ENCODE measurements around the gene COL8A2.

Gene COL8A2

DNA sequence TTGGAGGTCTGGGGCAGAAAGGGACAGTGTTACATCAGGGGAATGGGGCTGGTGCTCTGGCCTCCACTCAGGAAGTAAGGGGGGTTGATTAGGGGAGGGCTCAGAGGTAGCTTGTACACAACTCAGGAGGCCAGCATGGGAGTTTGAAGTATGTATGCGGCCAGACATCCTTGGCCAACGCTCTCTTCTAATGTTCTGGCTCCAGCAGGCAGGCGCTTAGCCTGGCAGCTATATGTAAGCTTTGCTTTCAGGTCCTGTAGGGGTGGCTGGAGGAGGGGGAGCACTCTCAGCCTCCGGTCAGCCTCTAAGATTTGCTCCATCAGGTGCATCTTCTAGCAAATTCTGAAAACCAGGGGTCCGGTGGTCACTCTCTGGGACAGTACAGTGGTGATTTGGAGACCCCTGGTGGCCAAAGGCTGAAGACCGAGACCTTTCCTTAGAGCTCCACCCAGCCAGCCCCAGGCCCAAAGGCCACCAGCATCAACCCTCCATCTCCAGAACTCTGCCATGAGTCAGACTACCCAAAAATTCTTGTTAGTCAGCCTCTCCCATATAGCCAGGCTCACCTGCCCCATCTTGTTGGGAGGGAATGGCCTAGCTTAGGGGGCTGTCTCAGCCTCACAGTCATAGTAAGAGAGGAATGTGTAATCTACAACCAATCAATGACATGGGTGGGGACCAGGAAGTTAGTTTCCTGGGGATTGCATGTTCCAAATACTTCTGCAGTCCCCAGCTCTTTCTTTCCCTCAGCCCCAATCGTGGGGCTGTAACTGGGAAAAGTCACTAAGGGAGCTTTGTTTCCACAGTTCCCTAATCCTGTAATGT, 9.7 kb upstream of the COL8A2 start:
- no peak overlapping the region for H3K9ac ChIP-seq (ENCODE audit: low read length)
- no peak overlapping the region for H3K4me2 ChIP-seq (ENCODE audit: low read depth, low read length, poor library complexity, severe bottlenecking)
- H3K27me3 ChIP-seq (ENCODE audit: low read length), result no peaks in the 10 kb centered on the region
- H3K9me3 ChIP-seq (ENCODE audit: insufficient read depth, low read length), result no peaks in the 10 kb centered on the region
- H3K27ac ChIP-seq (ENCODE audit: low read depth, low read length), result no peak overlapping the region
- no peaks in the 10 kb centered on the region for H3K79me2 ChIP-seq (ENCODE audit: insufficient read depth, low read length)
- H4K20me1 ChIP-seq (ENCODE audit: low read depth, low read length), result no peaks in the 10 kb centered on the region
- no peaks in the 10 kb centered on the region for H3F3A ChIP-seq (ENCODE audit: insufficient read depth)
- no peak overlapping the region for H2AFZ ChIP-seq (ENCODE audit: low read depth, low read length, severe bottlenecking)
- H3K4me3 ChIP-seq (ENCODE audit: insufficient read depth, low read length, poor library complexity, severe bottlenecking), result no peak overlapping the region
- H3K36me3 ChIP-seq (ENCODE audit: low read length), result 0 out of 2 replicates have a peak, but pooled peaks cover 5% of the 10 kb centered on the region
- H3K9me2 ChIP-seq (replicated peaks; ENCODE audit: insufficient read depth, low read length), result no peaks in the 10 kb centered on the region
- TF ChIP-seq, protein P1, sequence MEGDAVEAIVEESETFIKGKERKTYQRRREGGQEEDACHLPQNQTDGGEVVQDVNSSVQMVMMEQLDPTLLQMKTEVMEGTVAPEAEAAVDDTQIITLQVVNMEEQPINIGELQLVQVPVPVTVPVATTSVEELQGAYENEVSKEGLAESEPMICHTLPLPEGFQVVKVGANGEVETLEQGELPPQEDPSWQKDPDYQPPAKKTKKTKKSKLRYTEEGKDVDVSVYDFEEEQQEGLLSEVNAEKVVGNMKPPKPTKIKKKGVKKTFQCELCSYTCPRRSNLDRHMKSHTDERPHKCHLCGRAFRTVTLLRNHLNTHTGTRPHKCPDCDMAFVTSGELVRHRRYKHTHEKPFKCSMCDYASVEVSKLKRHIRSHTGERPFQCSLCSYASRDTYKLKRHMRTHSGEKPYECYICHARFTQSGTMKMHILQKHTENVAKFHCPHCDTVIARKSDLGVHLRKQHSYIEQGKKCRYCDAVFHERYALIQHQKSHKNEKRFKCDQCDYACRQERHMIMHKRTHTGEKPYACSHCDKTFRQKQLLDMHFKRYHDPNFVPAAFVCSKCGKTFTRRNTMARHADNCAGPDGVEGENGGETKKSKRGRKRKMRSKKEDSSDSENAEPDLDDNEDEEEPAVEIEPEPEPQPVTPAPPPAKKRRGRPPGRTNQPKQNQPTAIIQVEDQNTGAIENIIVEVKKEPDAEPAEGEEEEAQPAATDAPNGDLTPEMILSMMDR (IDR thresholded peaks at IDR 0.05; ENCODE audit: insufficient read depth, low read length, poor library complexity, severe bottlenecking), result peak; percentile 52
- no peak for TF ChIP-seq EZH2phosphoT487 (conservative IDR thresholded peaks at IDR 0.05; ENCODE audit: low read length)

DNA sequence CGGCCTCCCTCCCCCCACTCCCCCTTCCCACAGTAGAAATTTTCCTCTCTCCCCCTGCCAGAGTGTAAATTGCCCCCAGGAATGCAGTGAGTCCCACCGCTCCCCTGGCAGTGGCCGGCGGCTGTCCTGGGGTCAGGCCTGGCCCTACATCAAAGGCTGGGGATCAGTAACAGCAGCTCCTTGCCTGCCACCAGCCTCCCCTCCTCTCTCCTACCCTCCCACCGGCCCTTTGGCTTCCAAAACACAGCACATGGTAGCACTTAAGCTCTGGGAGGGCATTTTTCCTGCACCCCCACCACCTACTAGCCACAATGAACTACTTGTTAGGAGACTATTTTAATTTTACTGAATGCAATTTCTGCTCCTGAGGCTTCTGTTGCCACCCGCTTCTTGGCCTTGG, 9.0 kb upstream of the COL8A2 start:
- Histone ChIP-seq H3K4me2 (ENCODE audit: low read depth, low read length, poor library complexity, severe bottlenecking) (no peak overlapping the region), H3K27me3 (ENCODE audit: low read length) (no peaks in the 10 kb centered on the region), H3K79me2 (ENCODE audit: insufficient read depth, low read length) (no peaks in the 10 kb centered on the region), H3F3A (ENCODE audit: insufficient read depth) (no peaks in the 10 kb centered on the region), H3K4me3 (ENCODE audit: insufficient read depth, low read length, poor library complexity, severe bottlenecking) (no peak overlapping the region), H3K9me2 (replicated peaks; ENCODE audit: insufficient read depth, low read length) (no peaks in the 10 kb centered on the region), H3K27ac (ENCODE audit: low read depth, low read length) (no peak overlapping the region), H4K20me1 (ENCODE audit: low read depth, low read length) (no peaks in the 10 kb centered on the region), H3K9ac (ENCODE audit: low read length) (no peak overlapping the region), H3K9me3 (ENCODE audit: insufficient read depth, low read length) (no peaks in the 10 kb centered on the region), H3K36me3 (ENCODE audit: low read length) (0 out of 2 replicates have a peak, but pooled peaks cover 5% of the 10 kb centered on the region), H2AFZ (ENCODE audit: low read depth, low read length, severe bottlenecking) (no peak overlapping the region)
- TF ChIP-seq EZH2phosphoT487 (conservative IDR thresholded peaks at IDR 0.05; ENCODE audit: low read length), result no peak
- TF ChIP-seq, protein P1 (IDR thresholded peaks at IDR 0.05; ENCODE audit: insufficient read depth, low read length, poor library complexity, severe bottlenecking), result no peak

- H2AFZ ChIP-seq (ENCODE audit: low read depth, low read length, severe bottlenecking), result no peak overlapping the region
- H3K27me3 ChIP-seq (ENCODE audit: low read length), result no peaks in the 10 kb centered on the region
- no peak overlapping the region for H3K9ac ChIP-seq (ENCODE audit: low read length)
- H3K4me2 ChIP-seq (ENCODE audit: low read depth, low read length, poor library complexity, severe bottlenecking), result no peak overlapping the region
- no peak overlapping the region for H3K4me3 ChIP-seq (ENCODE audit: insufficient read depth, low read length, poor library complexity, severe bottlenecking)
- H3K36me3 ChIP-seq (ENCODE audit: low read length), result 0 out of 2 replicates have a peak, but pooled peaks cover 5% of the 10 kb centered on the region
- H3K79me2 ChIP-seq (ENCODE audit: insufficient read depth, low read length), result no peaks in the 10 kb centered on the region
- H3K9me2 ChIP-seq (replicated peaks; ENCODE audit: insufficient read depth, low read length), result no peaks in the 10 kb centered on the region
- TF ChIP-seq EZH2phosphoT487 (conservative IDR thresholded peaks at IDR 0.05; ENCODE audit: low read length), result no peak
- TF ChIP-seq, protein P1 (IDR thresholded peaks at IDR 0.05; ENCODE audit: insufficient read depth, low read length, poor library complexity, severe bottlenecking), result no peak
- no peaks in the 10 kb centered on the region for H3K9me3 ChIP-seq (ENCODE audit: insufficient read depth, low read length)
- no peak overlapping the region for H3K27ac ChIP-seq (ENCODE audit: low read depth, low read length)
- no peaks in the 10 kb centered on the region for H4K20me1 ChIP-seq (ENCODE audit: low read depth, low read length)
- H3F3A ChIP-seq (ENCODE audit: insufficient read depth), result no peaks in the 10 kb centered on the region
Measured at GRCh38 chr1:36133484-36133883, 8.5 kb upstream of the COL8A2 start.
